GM12864 (cell line): Measurements from ENCODE around the gene PPM1A.

ENCODE experiments used
- DNase-seq: peaks from one replicate; pipeline ENCODE4 v3.0.0-alpha.2; 2011; ENCODE audit warnings: low read depth
- H3K4me3 ChIP-seq: 2 replicates; pipeline ENCODE4 v1.5.1; 2011; ENCODE audit warnings: mild to moderate bottlenecking, low read depth, low read length, control low read depth
- CTCF ChIP-seq: IDR thresholded peaks from 2 replicates; pipeline ENCODE4 v1.5.1; 2011; ENCODE audit warnings: low read depth, mild to moderate bottlenecking, moderate library complexity, low read length, control low read depth, inconsistent platforms; ENCODE audit errors: missing control alignments

Gene PPM1A

GRCh38 chr14:60328583-60328982, 79.6 kb downstream of the PPM1A start:
- no peak for DNase-seq
- peak; percentile 28 for TF ChIP-seq CTCF
- peak overlapping the region; percentile 73; the same call in 1 of the 2 replicates for H3K4me3 ChIP-seq

GRCh38 chr14:60329274-60329673, 80.3 kb downstream of the PPM1A start:
- DNase-seq = no peak
- no peak for TF ChIP-seq CTCF
- no peak overlapping the region for H3K4me3 ChIP-seq

GRCh38 chr14:60331201-60332045, 82.4 kb downstream of the PPM1A start:
- peak; percentile 90 for TF ChIP-seq CTCF
- peak overlapping the region; percentile 46 for H3K4me3 ChIP-seq
- DNase-seq = peak; percentile 59

- H3K4me3 ChIP-seq = no peak overlapping the region; the same call in 1 of the 2 replicates
- no peak for DNase-seq
- no peak for TF ChIP-seq CTCF
Observed at GRCh38 chr14:60332046-60332399, 83.0 kb downstream of the PPM1A start.

- no peak for TF ChIP-seq CTCF
- DNase-seq = no peak
- no peak overlapping the region for H3K4me3 ChIP-seq
Observed at GRCh38 chr14:60332869-60333268, 83.8 kb downstream of the PPM1A start.

GRCh38 chr14:60339571-60339970, 90.5 kb downstream of the PPM1A start:
- no peak for DNase-seq
- H3K4me3 ChIP-seq = no peak overlapping the region
- TF ChIP-seq CTCF = no peak

- no peak for TF ChIP-seq CTCF
- no peak overlapping the region for H3K4me3 ChIP-seq
- no peak for DNase-seq
Observed at GRCh38 chr14:60343571-60344071, 94.6 kb downstream of the PPM1A start.
